HCT116 (cell line): ENCODE results near the gene DAP.

ENCODE experiments used
- ATF3 ChIP-seq: IDR thresholded peaks from 2 replicates; pipeline ENCODE4 v1.6.1; 2012
- CTCF ChIP-seq, 3 experiments: fragments of 200-600 bp in 1 of 3; sonication (generic) in 1 of 3; IDR thresholded peaks in 2 of 3; conservative IDR thresholded peaks in 1 of 3; 2 replicates each; pipeline ENCODE4 v1.5.1; 2012 to 2017; ENCODE audit warnings: low read depth in 2 of 3, low read length in 2 of 3, antibody characterized with exemption in 1 of 3, borderline replicate concordance in 1 of 3, control low read depth in 1 of 3, mild to moderate bottlenecking in 1 of 3, mixed read lengths in 1 of 3, mixed run types in 1 of 3, moderate library complexity in 1 of 3; ENCODE audit not compliant: insufficient read depth in 1 of 3
- EZH2 ChIP-seq: fragments of 200-600 bp; sonication (generic); IDR thresholded peaks from 2 replicates; pipeline ENCODE4 v1.6.1; 2017; ENCODE audit warnings: antibody characterized with exemption, mixed run types
- EZH2phosphoT487 ChIP-seq: fragments of 200-600 bp; IDR thresholded peaks from 2 replicates; pipeline ENCODE4 v1.6.1; 2018; ENCODE audit warnings: antibody characterized with exemption, borderline replicate concordance
- POLR2A ChIP-seq: IDR thresholded peaks from 2 replicates; pipeline ENCODE4 v1.7.0; 2011; ENCODE audit warnings: borderline replicate concordance; ENCODE audit not compliant: insufficient read depth, insufficient read length; ENCODE audit errors: extremely low read depth
- TCF7L2 ChIP-seq: IDR thresholded peaks from 2 replicates; pipeline ENCODE4 v1.7.0; 2011; ENCODE audit warnings: borderline replicate concordance, inconsistent platforms; ENCODE audit not compliant: insufficient read depth, insufficient read length; ENCODE audit errors: extremely low read depth
- ZNF274 ChIP-seq: fragments of 200-500 bp; sonication (Bioruptor generic); IDR thresholded peaks from 2 replicates; pipeline ENCODE4 v1.6.1; 2014; ENCODE audit warnings: mild to moderate bottlenecking, low read depth, low read length, inconsistent platforms
- TF ChIP-seq, protein P1 (sequence below): IDR thresholded peaks from 2 replicates; pipeline ENCODE4 v1.6.1; 2012
- TF ChIP-seq, protein P2 (sequence below): IDR thresholded peaks from 2 replicates; pipeline ENCODE4 v1.6.1; 2012; ENCODE audit warnings: low read depth

DNA sequence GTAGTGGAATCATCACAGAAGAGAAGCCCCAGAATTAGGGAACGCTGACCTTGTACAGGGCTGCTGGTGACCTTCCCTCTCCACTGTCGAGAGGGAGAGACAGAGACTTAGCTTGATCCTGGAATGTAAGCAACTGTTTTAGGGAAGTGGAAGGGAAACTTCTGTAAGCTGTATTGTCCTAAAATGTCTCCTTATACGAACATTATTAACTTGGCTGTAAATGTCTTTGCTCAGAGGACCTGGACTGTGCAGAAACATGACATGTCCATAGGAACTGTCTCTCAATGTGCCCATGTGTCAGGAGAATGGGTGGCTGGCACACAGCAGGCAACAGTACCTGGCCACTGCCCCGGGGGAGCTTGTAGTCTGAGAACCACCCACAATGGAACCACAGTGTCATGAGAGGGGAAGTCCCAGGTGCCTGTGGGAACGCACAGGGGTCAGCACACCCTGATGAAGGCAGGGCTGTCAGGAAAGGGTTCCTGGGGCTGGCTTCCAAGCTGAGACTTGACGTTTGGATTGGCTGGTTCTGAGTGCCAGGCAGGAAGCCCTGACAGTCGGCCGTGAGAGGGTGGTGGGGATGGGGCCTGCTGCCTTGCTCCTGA lies 34.0 kb downstream of the DAP start:
- TF ChIP-seq EZH2phosphoT487 (no peak), POLR2A (no peak), ZNF274 (no peak), CTCF (IDR thresholded peaks at IDR 0.05 in 2 of 3, conservative IDR thresholded peaks at IDR 0.05 in 1 of 3; ENCODE audit: borderline replicate concordance in 1 of 3, insufficient read depth in 1 of 3, low read depth in 2 of 3, low read length in 2 of 3) (no peak), ATF3 (no peak), TCF7L2 (no peak), EZH2 (no peak)
- TF ChIP-seq, protein P1, sequence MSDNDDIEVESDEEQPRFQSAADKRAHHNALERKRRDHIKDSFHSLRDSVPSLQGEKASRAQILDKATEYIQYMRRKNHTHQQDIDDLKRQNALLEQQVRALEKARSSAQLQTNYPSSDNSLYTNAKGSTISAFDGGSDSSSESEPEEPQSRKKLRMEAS, result no peak
- TF ChIP-seq, protein P2, sequence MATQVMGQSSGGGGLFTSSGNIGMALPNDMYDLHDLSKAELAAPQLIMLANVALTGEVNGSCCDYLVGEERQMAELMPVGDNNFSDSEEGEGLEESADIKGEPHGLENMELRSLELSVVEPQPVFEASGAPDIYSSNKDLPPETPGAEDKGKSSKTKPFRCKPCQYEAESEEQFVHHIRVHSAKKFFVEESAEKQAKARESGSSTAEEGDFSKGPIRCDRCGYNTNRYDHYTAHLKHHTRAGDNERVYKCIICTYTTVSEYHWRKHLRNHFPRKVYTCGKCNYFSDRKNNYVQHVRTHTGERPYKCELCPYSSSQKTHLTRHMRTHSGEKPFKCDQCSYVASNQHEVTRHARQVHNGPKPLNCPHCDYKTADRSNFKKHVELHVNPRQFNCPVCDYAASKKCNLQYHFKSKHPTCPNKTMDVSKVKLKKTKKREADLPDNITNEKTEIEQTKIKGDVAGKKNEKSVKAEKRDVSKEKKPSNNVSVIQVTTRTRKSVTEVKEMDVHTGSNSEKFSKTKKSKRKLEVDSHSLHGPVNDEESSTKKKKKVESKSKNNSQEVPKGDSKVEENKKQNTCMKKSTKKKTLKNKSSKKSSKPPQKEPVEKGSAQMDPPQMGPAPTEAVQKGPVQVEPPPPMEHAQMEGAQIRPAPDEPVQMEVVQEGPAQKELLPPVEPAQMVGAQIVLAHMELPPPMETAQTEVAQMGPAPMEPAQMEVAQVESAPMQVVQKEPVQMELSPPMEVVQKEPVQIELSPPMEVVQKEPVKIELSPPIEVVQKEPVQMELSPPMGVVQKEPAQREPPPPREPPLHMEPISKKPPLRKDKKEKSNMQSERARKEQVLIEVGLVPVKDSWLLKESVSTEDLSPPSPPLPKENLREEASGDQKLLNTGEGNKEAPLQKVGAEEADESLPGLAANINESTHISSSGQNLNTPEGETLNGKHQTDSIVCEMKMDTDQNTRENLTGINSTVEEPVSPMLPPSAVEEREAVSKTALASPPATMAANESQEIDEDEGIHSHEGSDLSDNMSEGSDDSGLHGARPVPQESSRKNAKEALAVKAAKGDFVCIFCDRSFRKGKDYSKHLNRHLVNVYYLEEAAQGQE, result no peak
